Spleen (tissue), 11 donors: ENCODE data around the gene HEG1. TPM values are rescaled to one million over a fixed set of nuclear protein-coding genes. Genes with fewer than 3 reads are reported as not detected.

Experiments
- DNase-seq: peaks from one replicate; pipeline ENCODE4 v3.0.0-alpha.2; 2020
- H3K27ac ChIP-seq, 8 donors: fragments of 200-600 bp; sonication (generic) in 7 of 8; 1 replicate in 4 of 8; 2 replicates in 4 of 8; pipeline versions ENCODE4 v1.5.0 to v1.8.0; 2016 to 2021; ENCODE audit warnings: inconsistent platforms in 4 of 8, mild to moderate bottlenecking in 4 of 8, moderate library complexity in 1 of 8
- H3K27me3 ChIP-seq, 7 donors: fragments of 200-600 bp; sonication (generic) in 6 of 7; replicated peaks in 1 of 7; 1 replicate in 4 of 7; 2 replicates in 3 of 7; pipeline versions ENCODE4 v1.5.0 to v1.8.0; 2016 to 2021; ENCODE audit warnings: inconsistent platforms in 3 of 7, mild to moderate bottlenecking in 1 of 7
- H3K36me3 ChIP-seq, 6 donors: fragments of 200-600 bp; sonication (generic) in 5 of 6; 1 replicate in 4 of 6; 2 replicates in 2 of 6; pipeline versions ENCODE4 v1.5.0 to v1.8.0; 2016 to 2021; ENCODE audit warnings: inconsistent platforms in 2 of 6
- H3K4me1 ChIP-seq, 6 donors: fragments of 200-600 bp; sonication (generic) in 5 of 6; 1 replicate in 3 of 6; 2 replicates in 3 of 6; pipeline versions ENCODE4 v1.5.0 to v1.8.0; 2016 to 2021; ENCODE audit warnings: inconsistent platforms in 3 of 6
- H3K4me3 ChIP-seq, 8 donors: fragments of 200-600 bp; sonication (generic) in 7 of 8; 1 replicate in 4 of 8; 2 replicates in 4 of 8; pipeline versions ENCODE4 v1.5.0 to v1.8.0; 2016 to 2021; ENCODE audit warnings: inconsistent platforms in 4 of 8, mild to moderate bottlenecking in 4 of 8, moderate library complexity in 2 of 8
- H3K9me3 ChIP-seq, 8 donors: fragments of 200-600 bp; sonication (generic) in 7 of 8; 1 replicate in 4 of 8; 2 replicates in 4 of 8; pipeline versions ENCODE4 v1.5.0 to v1.8.0; 2016 to 2021; ENCODE audit warnings: inconsistent platforms in 4 of 8
- POLR2A ChIP-seq, 3 donors: fragments of 450-650 bp; IDR thresholded peaks; one replicate each; pipeline ENCODE4 v1.5.1; 2017; ENCODE audit warnings: antibody characterized with exemption in 3 of 3, mild to moderate bottlenecking in 1 of 3
- POLR2AphosphoS5 ChIP-seq, 3 donors: sonication (generic); formaldehyde crosslinking; IDR thresholded peaks; one replicate each; pipeline ENCODE4 v1.5.1; 2017; ENCODE audit warnings: antibody characterized with exemption in 3 of 3
- whole genome bisulfite sequencing, 5 donors: extraction: QIAGEN DNeasy Blood & Tissue Kit in 3 of 5; methylation state at CpG; one replicate each; pipeline versions ENCODE4 v1.1.5 to v1.1.7; 2013 to 2018; 5-methylcytosine and 5-hydroxymethylcytosine counted together
- intact Hi-C: fragments of 100-400 bp; cut with DNase I; formaldehyde crosslinking; loops from one replicate; pipeline ENCODE4 v1.15.0; 2023; ENCODE audit warnings: low total_unique reads
- polyA plus RNA-seq, 3 donors: library from polyadenylated mRNA; stranded (reverse); fragments of 200-250 nt; gene quantifications; one replicate each; pipeline ENCODE4 v1.2.1, GENCODE V29; 2013
- total RNA-seq, 7 donors: library from RNA; depleted of rRNA in 3 of 7; stranded (reverse); fragments of >200 nt in 3 of 7; fragmentation: NEBNext Ultra II Directional in 4 of 7; extraction: Animal tissue kit (Norgen Biotek cat#: 25700) in 4 of 7; gene quantifications; one replicate each; pipeline versions ENCODE4 v1.1.0 to v1.2.1, GENCODE V29; 2016 to 2021
- TF ChIP-seq, protein P1 (sequence below), 11 experiments: fragments of 200-600 bp in 7 of 11; fragments of 450-650 bp in 4 of 11; sonication (generic) in 4 of 11; IDR thresholded peaks in 8 of 11; conservative IDR thresholded peaks in 3 of 11; 1 replicate in 7 of 11; 2 replicates in 4 of 11; pipeline versions ENCODE4 v1.4.0 to v1.8.0; 2016 to 2021; ENCODE audit warnings: antibody characterized with exemption in 11 of 11, inconsistent platforms in 4 of 11, mild to moderate bottlenecking in 1 of 11
- donor health status: healthy with polysubstance abuse.
- donor health status: DM: no; HTN: no; CAD: no; lungs with moderate emphysema.
- donor health status: DM: no; HTN: no; CAD: no.
- donor health status: Bipolar disorder and iron deficiency.
- donor health status: healthy.
- donor health status: DM: no; HTN: no; CAD: no.
- donor health status: DM: yes; HTN: yes; CAD: no.

HEG1 gene
- total and polyA plus RNA-seq, 10 donors: 3.1 to 87.9 (median 64.7) TPM

DNA sequence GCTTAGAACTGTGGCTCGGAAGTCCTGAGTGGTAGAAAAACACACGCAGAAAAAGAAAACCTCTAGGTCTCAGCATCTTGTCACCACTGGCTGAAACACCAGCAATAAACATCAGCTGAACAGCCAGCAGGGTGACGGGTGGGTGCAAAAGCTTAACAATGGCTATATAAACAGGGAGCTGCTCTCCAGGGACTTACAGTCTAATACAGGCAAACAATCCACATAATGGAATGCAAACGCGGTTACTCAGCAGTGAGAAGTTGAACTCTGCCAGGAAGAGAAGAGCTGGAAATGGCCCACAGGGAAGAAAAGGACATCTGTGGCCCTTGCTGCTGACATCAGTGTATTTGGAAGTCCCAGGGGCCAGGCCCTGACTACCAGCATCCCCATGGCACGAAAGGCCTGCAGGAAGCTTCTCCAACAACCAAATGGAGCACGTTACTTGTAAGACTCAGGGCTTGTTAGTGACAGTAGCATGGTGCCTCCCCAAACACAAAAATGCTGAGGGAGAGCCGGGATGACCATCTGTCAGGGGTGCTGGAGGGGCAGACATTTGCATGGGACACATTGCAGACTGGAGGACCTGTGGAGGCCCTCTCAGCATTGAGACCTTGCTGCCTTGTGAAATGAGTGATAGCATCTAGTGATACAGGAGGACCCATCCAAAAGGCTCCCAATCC is 3.0 kb downstream of the HEG1 start:
- Histone ChIP-seq H3K27me3 (peaks cover 0 to 4% (median 0%) of the 10 kb centered on the region in 7 donors), H3K36me3 (peaks cover 0 to 6% (median 0%) of the 10 kb centered on the region in 6 donors), H3K4me1 (peaks cover 37 to 81% (median 55%) of the 10 kb centered on the region in 6 donors), H3K9me3 (no peaks in the 10 kb centered on the region), H3K4me3 (peak overlapping the region in 6 of 8 donors; percentile 2 to 90 (median 22)), H3K27ac (peak overlapping the region; percentile 71 to 94 (median 90))
- intact Hi-C loops: loop anchor here (10.0 kb wide), 2 partner anchors 62 to 92 kb away; no protein-coding TSS in a partner anchor
- DNase-seq: peak; percentile 56
- WGBS, 5 donors: 42 to 60% (median 52%) methylated on average over 8 of the region's 8 CpGs
- TF ChIP-seq, protein P1, sequence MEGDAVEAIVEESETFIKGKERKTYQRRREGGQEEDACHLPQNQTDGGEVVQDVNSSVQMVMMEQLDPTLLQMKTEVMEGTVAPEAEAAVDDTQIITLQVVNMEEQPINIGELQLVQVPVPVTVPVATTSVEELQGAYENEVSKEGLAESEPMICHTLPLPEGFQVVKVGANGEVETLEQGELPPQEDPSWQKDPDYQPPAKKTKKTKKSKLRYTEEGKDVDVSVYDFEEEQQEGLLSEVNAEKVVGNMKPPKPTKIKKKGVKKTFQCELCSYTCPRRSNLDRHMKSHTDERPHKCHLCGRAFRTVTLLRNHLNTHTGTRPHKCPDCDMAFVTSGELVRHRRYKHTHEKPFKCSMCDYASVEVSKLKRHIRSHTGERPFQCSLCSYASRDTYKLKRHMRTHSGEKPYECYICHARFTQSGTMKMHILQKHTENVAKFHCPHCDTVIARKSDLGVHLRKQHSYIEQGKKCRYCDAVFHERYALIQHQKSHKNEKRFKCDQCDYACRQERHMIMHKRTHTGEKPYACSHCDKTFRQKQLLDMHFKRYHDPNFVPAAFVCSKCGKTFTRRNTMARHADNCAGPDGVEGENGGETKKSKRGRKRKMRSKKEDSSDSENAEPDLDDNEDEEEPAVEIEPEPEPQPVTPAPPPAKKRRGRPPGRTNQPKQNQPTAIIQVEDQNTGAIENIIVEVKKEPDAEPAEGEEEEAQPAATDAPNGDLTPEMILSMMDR (IDR thresholded peaks at IDR 0.05 in 8 of 11, conservative IDR thresholded peaks at IDR 0.05 in 3 of 11): no peak
- TF ChIP-seq POLR2AphosphoS5 (IDR thresholded peaks at IDR 0.05) (no peak), POLR2A (IDR thresholded peaks at IDR 0.05) (no peak)

GRCh38 chr3:125051715-125052581 is 3.8 kb downstream of the HEG1 start:
- Histone ChIP-seq H3K9me3 (no peaks in the 10 kb centered on the region), H3K27me3 (peaks cover 0 to 4% (median 0%) of the 10 kb centered on the region in 7 donors), H3K27ac (peak overlapping the region; percentile 71 to 94 (median 90)), H3K36me3 (peaks cover 0 to 14% (median 0%) of the 10 kb centered on the region in 6 donors), H3K4me3 (peak overlapping the region in 7 of 8 donors; percentile 2 to 90 (median 22)), H3K4me1 (peaks cover 37 to 89% (median 58%) of the 10 kb centered on the region in 6 donors)
- TF ChIP-seq POLR2A (IDR thresholded peaks at IDR 0.05) (no peak), POLR2AphosphoS5 (IDR thresholded peaks at IDR 0.05) (peak in 1 of 3 donors; percentile 47)
- TF ChIP-seq, protein P1 (IDR thresholded peaks at IDR 0.05 in 8 of 11, conservative IDR thresholded peaks at IDR 0.05 in 3 of 11): no peak
- intact Hi-C loops: loop anchor here (10.0 kb wide), 2 partner anchors 63 to 93 kb away; no protein-coding TSS in a partner anchor
- WGBS, 5 donors: 2 to 3% (median 2%) methylated on average over 13 to 14 of the region's 14 CpGs
- peak; percentile 82 for DNase-seq

DNA sequence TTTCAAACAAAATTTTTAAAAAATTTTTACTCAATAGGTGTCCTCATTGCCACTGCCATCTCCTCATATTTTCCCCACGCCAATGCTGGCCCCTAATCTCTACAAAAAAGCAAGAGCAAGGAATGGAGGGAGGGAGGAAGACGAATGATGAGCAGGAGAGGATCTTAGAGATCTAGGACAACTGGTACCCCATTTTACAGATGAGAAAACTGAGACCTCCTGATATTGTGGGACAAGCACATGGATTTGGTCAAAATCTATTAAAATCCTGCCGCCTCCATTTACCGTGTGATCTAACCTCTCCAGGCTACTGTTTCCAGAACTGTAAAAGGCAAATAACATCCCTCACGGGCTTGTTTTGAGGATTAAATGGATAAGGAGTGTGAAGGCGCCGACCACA is 4.6 kb downstream of the HEG1 start:
- H3K36me3 ChIP-seq: peaks cover 0 to 14% (median 0%) of the 10 kb centered on the region in 6 donors
- intact Hi-C loops: loop anchor here (10.0 kb wide), 2 partner anchors 64 to 94 kb away; no protein-coding TSS in a partner anchor
- no peak for TF ChIP-seq POLR2AphosphoS5 (IDR thresholded peaks at IDR 0.05)
- TF ChIP-seq, protein P1 (IDR thresholded peaks at IDR 0.05 in 8 of 11, conservative IDR thresholded peaks at IDR 0.05 in 3 of 11): no peak
- TF ChIP-seq POLR2A (IDR thresholded peaks at IDR 0.05): no peak
- WGBS, 5 donors: 54 to 69% (median 65%) methylated on average over 7 of the region's 7 CpGs
- peak overlapping the region in 1 of 8 donors; percentile 90 for H3K4me3 ChIP-seq
- H3K9me3 ChIP-seq: no peaks in the 10 kb centered on the region
- peaks cover 0 to 4% (median 0%) of the 10 kb centered on the region in 7 donors for H3K27me3 ChIP-seq
- no peak for DNase-seq
- peaks cover 37 to 90% (median 53%) of the 10 kb centered on the region in 6 donors for H3K4me1 ChIP-seq
- H3K27ac ChIP-seq: peak overlapping the region; percentile 71 to 94 (median 90)
